H9 (cell line): ENCODE results near the gene CCDC102A. TPM values are rescaled to one million over a fixed set of nuclear protein-coding genes. Genes with fewer than 3 reads are reported as not detected.

Source experiments
- DNase-seq: peaks from one replicate; pipeline ENCODE4 v3.0.0-alpha.2; 2017
- H2AFZ ChIP-seq: one replicate; pipeline ENCODE4 v1.6.1; 2013; ENCODE audit warnings: mild to moderate bottlenecking, low read length, control low read depth, moderate library complexity
- H2AK5ac ChIP-seq: 2 replicates; pipeline ENCODE4 v1.6.1; 2013; ENCODE audit warnings: low read length, control low read depth, mixed read lengths; ENCODE audit not compliant: insufficient read length
- H2BK120ac ChIP-seq: one replicate; pipeline ENCODE4 v1.6.1; 2013; ENCODE audit warnings: low read depth, mild to moderate bottlenecking, low read length, control low read depth, inconsistent platforms; ENCODE audit not compliant: poor library complexity, severe bottlenecking
- H2BK12ac ChIP-seq: 2 replicates; pipeline ENCODE4 v1.6.1; 2013; ENCODE audit warnings: low read length, control low read depth, mixed read lengths, low read depth; ENCODE audit not compliant: insufficient read length
- H2BK15ac ChIP-seq: 2 replicates; pipeline ENCODE4 v1.6.1; 2013; ENCODE audit warnings: low read depth, low read length, control low read depth
- H2BK20ac ChIP-seq: one replicate; pipeline ENCODE4 v1.6.1; 2013; ENCODE audit warnings: low read depth, mild to moderate bottlenecking, low read length, control low read depth, inconsistent platforms; ENCODE audit not compliant: poor library complexity, severe bottlenecking
- H2BK5ac ChIP-seq: 2 replicates; pipeline ENCODE4 v1.6.1; 2013; ENCODE audit warnings: low read length, control low read depth, mixed read lengths; ENCODE audit not compliant: insufficient read length
- H3K14ac ChIP-seq: 2 replicates; pipeline ENCODE4 v1.6.1; 2013; ENCODE audit warnings: low read length, control low read depth; ENCODE audit not compliant: insufficient read depth
- H3K18ac ChIP-seq: 2 replicates; pipeline ENCODE4 v1.6.1; 2013; ENCODE audit warnings: low read depth, mild to moderate bottlenecking, mixed read lengths, low read length, control low read depth; ENCODE audit not compliant: insufficient read length
- H3K23ac ChIP-seq: 2 replicates; pipeline ENCODE4 v1.6.1; 2013; ENCODE audit warnings: low read length, control low read depth, mixed read lengths, low read depth; ENCODE audit not compliant: insufficient read length
- H3K23me2 ChIP-seq: 2 replicates; pipeline ENCODE4 v1.6.1; 2013; ENCODE audit warnings: low read depth, mild to moderate bottlenecking, mixed read lengths, low read length, control low read depth; ENCODE audit not compliant: insufficient read length, poor library complexity, severe bottlenecking
- H3K27ac ChIP-seq: 2 replicates; pipeline ENCODE4 v1.5.1; 2013; ENCODE audit warnings: low read length, control low read depth, mixed read lengths, low read depth; ENCODE audit not compliant: insufficient read length
- H3K27me3 ChIP-seq: 2 replicates; pipeline ENCODE4 v1.6.1; 2013; ENCODE audit warnings: low read length, control low read depth, inconsistent platforms; ENCODE audit not compliant: insufficient read depth
- H3K4ac ChIP-seq: 2 replicates; pipeline ENCODE4 v1.6.1; 2013; ENCODE audit warnings: low read depth, mild to moderate bottlenecking, control low read depth, inconsistent platforms, low read length, moderate library complexity
- H3K4me1 ChIP-seq: 2 replicates; pipeline ENCODE4 v1.6.1; 2013; ENCODE audit warnings: low read length, control low read depth, inconsistent platforms; ENCODE audit not compliant: insufficient read depth
- H3K4me2 ChIP-seq: 2 replicates; pipeline ENCODE4 v1.6.1; 2013; ENCODE audit warnings: low read length, control low read depth, mixed read lengths; ENCODE audit not compliant: insufficient read length, insufficient read depth
- H3K56ac ChIP-seq: 2 replicates; pipeline ENCODE4 v1.6.1; 2013; ENCODE audit warnings: low read depth, mild to moderate bottlenecking, mixed read lengths, low read length, control low read depth; ENCODE audit not compliant: insufficient read length
- H3K79me1 ChIP-seq: 2 replicates; pipeline ENCODE4 v1.6.1; 2013; ENCODE audit warnings: low read depth, mild to moderate bottlenecking, moderate library complexity, low read length, control low read depth, inconsistent platforms; ENCODE audit not compliant: insufficient read depth, poor library complexity, severe bottlenecking
- H3K79me2 ChIP-seq: 2 replicates; pipeline ENCODE4 v1.6.1; 2013; ENCODE audit warnings: low read length, control low read depth, inconsistent platforms; ENCODE audit not compliant: insufficient read depth
- H3K9ac ChIP-seq: 2 replicates; pipeline ENCODE4 v1.6.1; 2013; ENCODE audit warnings: low read length, control low read depth, mixed read lengths; ENCODE audit not compliant: insufficient read length; ENCODE audit errors: extremely low read depth
- H3K9me3 ChIP-seq: one replicate; pipeline ENCODE4 v1.6.1; 2013; ENCODE audit warnings: low read depth, low read length, inconsistent platforms; ENCODE audit not compliant: control insufficient read depth
- H3T11ph ChIP-seq: one replicate; pipeline ENCODE4 v1.6.1; 2013; ENCODE audit warnings: mild to moderate bottlenecking, low read length, control low read depth, inconsistent platforms
- H4K20me1 ChIP-seq: one replicate; pipeline ENCODE4 v1.6.1; 2013; ENCODE audit not compliant: control insufficient read depth, insufficient read length, insufficient read depth
- H4K5ac ChIP-seq: 2 replicates; pipeline ENCODE4 v1.6.1; 2013; ENCODE audit warnings: low read depth, mild to moderate bottlenecking, mixed read lengths, low read length, control low read depth; ENCODE audit not compliant: insufficient read length
- H4K8ac ChIP-seq: replicated peaks from 2 replicates; pipeline ENCODE4 v1.6.1; 2013; ENCODE audit warnings: low read length, control low read depth, mixed read lengths, low read depth; ENCODE audit not compliant: insufficient read length
- H4K91ac ChIP-seq: 2 replicates; pipeline ENCODE4 v1.6.1; 2013; ENCODE audit warnings: low read depth, mild to moderate bottlenecking, moderate library complexity, mixed read lengths, low read length, control low read depth; ENCODE audit not compliant: insufficient read length
- H3K27ac Mint-ChIP-seq, 3 experiments: 2 replicates in 2 of 3; 3 replicates in 1 of 3; pipeline ENCODE4 v1.8.0; 2020 to 2021; ENCODE audit warnings: mixed read lengths in 3 of 3, mild to moderate bottlenecking in 1 of 3, moderate library complexity in 1 of 3
- H3K27me3 Mint-ChIP-seq: 2 replicates; pipeline ENCODE4 v1.8.0; 2021; ENCODE audit warnings: low read depth, mild to moderate bottlenecking, moderate library complexity, mixed read lengths
- H3K36me3 Mint-ChIP-seq, 3 experiments: 2 replicates in 2 of 3; 3 replicates in 1 of 3; pipeline ENCODE4 v1.8.0; 2020 to 2021; ENCODE audit warnings: low read depth in 3 of 3, mixed read lengths in 3 of 3; ENCODE audit not compliant: insufficient read depth in 1 of 3
- H3K4me1 Mint-ChIP-seq, 2 experiments: 2 replicates each; pipeline ENCODE4 v1.8.0; 2020; ENCODE audit warnings: mixed read lengths in 2 of 2
- H3K4me3 Mint-ChIP-seq, 2 experiments: 2 replicates in 1 of 2; 3 replicates in 1 of 2; pipeline ENCODE4 v1.8.0; 2020 to 2021; ENCODE audit warnings: mild to moderate bottlenecking in 2 of 2, mixed read lengths in 2 of 2, moderate library complexity in 1 of 2
- H3K9me3 Mint-ChIP-seq, 2 experiments: 2 replicates in 1 of 2; 3 replicates in 1 of 2; pipeline ENCODE4 v1.8.0; 2020; ENCODE audit warnings: mild to moderate bottlenecking in 2 of 2, mixed read lengths in 2 of 2, moderate library complexity in 1 of 2
- WGBS: extraction: QIAGEN DNeasy Blood & Tissue Kit; methylation state at CpG from one replicate; pipeline ENCODE4 v1.1.7; 2013; ENCODE audit warnings: missing lambda C conversion rate, low lambda C conversion rate, mixed read lengths; ENCODE audit not compliant: insufficient read length; ENCODE audit errors: extremely low coverage; 5-methylcytosine and 5-hydroxymethylcytosine counted together
- total RNA-seq: library from RNA; stranded (reverse); gene quantifications from 2 replicates; pipeline ENCODE4 v1.2.1, GENCODE V29; 2021
- TF ChIP-seq, protein P1 (sequence below): fragments of 200-600 bp; sonication (generic); conservative IDR thresholded peaks from 3 replicates; pipeline ENCODE4 v1.8.0; 2021; ENCODE audit warnings: antibody characterized with exemption, mild to moderate bottlenecking

The CCDC102A gene
- total RNA-seq, 1 experiment from 2014 or later = 8.2 TPM

DNA sequence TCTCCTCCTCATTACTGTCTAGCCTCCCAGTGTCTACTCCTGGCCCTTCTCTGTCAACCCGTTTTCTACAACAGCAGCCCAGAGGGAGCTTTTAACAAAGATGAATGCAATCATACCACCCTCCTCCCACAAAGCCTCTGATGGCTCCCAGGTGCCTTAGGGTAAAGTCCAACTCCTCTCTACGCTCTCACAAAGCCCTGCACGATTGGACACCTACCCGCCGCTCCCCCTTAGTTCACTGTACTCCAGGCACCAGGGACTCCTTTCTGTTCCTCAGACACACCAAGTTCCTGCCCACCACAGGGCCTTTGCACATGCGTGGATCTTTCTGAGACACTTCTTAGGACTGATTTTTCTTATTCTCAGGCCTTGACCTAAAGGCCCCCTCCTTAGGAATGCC, 17.4 kb downstream of the CCDC102A start:
- Mint-ChIP-seq H3K4me1 (no peaks in the 10 kb centered on the region), H3K36me3 (peaks cover 0 to 7% (median 2%) of the 10 kb centered on the region in 3 experiments; a peak in 3 of 7 replicates), H3K27ac (peak overlapping the region in 1 of 3 experiments; percentile 69; a peak in 1 of 7 replicates), H3K27me3 (peaks cover 19% of the 10 kb centered on the region), H3K9me3 (peaks cover 0 to 2% of the 10 kb centered on the region in 2 experiments; a peak in 1 of 5 replicates), H3K4me3 (peak overlapping the region in 1 of 2 experiments; percentile 55; a peak in 2 of 5 replicates)
- no peak overlapping the region for H3K18ac ChIP-seq
- H4K5ac ChIP-seq = no peak overlapping the region
- H3K23me2 ChIP-seq = no peaks in the 10 kb centered on the region
- H2AK5ac ChIP-seq = no peak overlapping the region
- no peak overlapping the region for H2BK120ac ChIP-seq
- no peak overlapping the region for H4K8ac ChIP-seq
- no peaks in the 10 kb centered on the region for H4K20me1 ChIP-seq
- no peak overlapping the region for H2BK15ac ChIP-seq
- H3K79me2 ChIP-seq = no peaks in the 10 kb centered on the region
- no peak overlapping the region for H3K14ac ChIP-seq
- H3K4ac ChIP-seq = no peak overlapping the region
- no peaks in the 10 kb centered on the region for H3K79me1 ChIP-seq
- TF ChIP-seq, protein P1, sequence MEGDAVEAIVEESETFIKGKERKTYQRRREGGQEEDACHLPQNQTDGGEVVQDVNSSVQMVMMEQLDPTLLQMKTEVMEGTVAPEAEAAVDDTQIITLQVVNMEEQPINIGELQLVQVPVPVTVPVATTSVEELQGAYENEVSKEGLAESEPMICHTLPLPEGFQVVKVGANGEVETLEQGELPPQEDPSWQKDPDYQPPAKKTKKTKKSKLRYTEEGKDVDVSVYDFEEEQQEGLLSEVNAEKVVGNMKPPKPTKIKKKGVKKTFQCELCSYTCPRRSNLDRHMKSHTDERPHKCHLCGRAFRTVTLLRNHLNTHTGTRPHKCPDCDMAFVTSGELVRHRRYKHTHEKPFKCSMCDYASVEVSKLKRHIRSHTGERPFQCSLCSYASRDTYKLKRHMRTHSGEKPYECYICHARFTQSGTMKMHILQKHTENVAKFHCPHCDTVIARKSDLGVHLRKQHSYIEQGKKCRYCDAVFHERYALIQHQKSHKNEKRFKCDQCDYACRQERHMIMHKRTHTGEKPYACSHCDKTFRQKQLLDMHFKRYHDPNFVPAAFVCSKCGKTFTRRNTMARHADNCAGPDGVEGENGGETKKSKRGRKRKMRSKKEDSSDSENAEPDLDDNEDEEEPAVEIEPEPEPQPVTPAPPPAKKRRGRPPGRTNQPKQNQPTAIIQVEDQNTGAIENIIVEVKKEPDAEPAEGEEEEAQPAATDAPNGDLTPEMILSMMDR = no peak
- H2BK5ac ChIP-seq = no peak overlapping the region
- H3T11ph ChIP-seq = no peak overlapping the region
- no peak overlapping the region for H3K56ac ChIP-seq
- no peak overlapping the region for H2BK12ac ChIP-seq
- no peaks in the 10 kb centered on the region for H3K9me3 ChIP-seq
- no peak overlapping the region for H3K27ac ChIP-seq
- H3K9ac ChIP-seq = no peak overlapping the region
- no peak overlapping the region for H3K4me2 ChIP-seq
- DNase-seq = no peak
- H3K4me1 ChIP-seq = no peaks in the 10 kb centered on the region
- no peaks in the 10 kb centered on the region for H3K27me3 ChIP-seq
- H4K91ac ChIP-seq = no peak overlapping the region
- no peak overlapping the region for H2BK20ac ChIP-seq
- no peak overlapping the region for H3K23ac ChIP-seq
- H2AFZ ChIP-seq = no peak overlapping the region
- no CpG with 5 or more reads among the region's 6 CpGs for WGBS
